Activated CD8-positive, alpha-beta memory T cell treated with anti-CD3 and anti-CD28 coated beads for 24 hours (primary cell): ENCODE data around the gene PHOX2A.

Experiments used
- DNase-seq: peaks from one replicate; pipeline ENCODE4 v3.0.0-alpha.2; 2020

Gene PHOX2A

GRCh38 chr11:72233056-72233772, 10.8 kb downstream of the PHOX2A start:
- DNase-seq, result peak; percentile 45

GRCh38 chr11:72232260-72233055, 11.5 kb downstream of the PHOX2A start:
- DNase-seq, result peak; percentile 43

DNA sequence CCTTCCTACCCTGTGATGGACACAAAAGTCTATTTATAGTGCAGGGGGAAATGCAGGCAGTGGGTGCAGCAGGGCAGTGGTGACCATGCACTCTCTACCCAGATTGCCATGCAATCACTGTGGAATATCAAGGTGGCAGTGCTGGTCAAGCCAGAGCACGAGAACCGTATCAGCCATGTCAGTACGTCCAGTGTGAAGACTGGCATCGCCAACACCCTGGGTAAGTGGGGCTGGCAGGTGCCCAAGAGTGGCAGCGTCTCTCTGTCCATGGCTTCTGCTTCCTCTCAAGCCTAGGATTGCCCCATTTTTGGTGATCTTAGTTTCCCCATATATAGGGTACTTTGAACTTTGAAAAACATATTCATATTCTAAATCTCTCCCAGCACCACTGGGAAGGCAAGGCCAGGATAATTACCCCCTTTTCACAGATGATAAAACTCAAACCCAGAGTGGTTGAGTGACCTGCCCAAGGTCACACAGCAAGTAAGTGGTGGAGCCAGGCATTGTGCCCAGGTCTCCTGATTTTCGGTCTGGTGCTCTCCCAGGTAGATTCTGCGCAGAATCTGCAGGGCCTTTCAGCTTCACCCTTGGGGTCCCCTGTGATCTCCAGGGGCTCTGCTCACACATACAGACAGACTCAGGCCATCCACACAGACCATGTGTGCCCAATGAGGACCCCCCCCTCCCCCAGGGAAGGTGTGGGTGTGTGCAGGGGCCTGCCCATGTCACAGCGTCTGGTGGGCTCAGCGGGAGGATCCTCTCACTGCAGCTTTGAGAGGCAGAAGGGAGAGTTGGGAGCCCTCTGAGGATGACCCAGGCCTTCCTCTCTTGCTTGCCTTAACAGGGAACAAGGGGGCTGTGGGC, 12.3 kb downstream of the PHOX2A start:
- DNase-seq, result peak; percentile 45

GRCh38 chr11:72230764-72231365, 13.1 kb downstream of the PHOX2A start:
- peak; percentile 54 for DNase-seq

DNA sequence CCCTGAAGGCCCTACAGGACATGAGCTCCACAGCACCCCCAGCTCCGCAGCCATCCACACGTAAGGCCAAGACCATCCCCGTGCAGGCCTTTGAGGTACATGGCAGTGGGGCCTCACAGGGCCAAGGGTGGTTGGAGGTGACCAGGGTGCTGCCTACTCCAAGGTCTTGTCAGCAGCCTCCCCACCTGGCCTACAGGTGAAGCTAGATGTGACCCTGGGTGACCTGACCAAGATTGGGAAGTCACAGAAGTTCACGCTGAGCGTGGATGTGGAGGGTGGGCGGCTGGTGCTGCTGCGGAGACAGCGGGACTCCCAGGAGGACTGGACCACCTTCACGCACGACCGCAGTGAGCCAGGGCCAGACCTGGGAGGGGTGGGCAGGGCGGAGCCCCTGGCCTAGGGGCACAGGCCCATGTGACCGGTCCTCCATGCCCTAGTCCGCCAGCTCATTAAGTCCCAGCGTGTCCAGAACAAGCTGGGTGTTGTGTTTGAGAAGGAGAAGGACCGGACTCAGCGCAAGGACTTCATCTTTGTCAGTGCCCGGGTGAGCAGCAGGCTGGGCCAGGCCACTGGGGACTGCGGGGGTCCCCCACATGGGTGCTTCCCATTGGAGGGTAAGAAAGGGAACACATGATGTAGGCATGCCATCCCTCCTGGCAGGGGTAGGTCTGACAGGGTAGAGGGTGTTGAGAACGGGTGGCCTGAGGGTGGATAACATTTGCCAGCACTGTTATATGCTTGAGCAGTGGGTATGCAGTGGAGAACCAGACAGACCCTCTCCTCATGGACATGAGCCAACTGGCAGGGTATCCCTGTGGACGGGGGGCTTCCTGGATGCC, 13.8 kb downstream of the PHOX2A start:
- peak; percentile 54 for DNase-seq

DNA sequence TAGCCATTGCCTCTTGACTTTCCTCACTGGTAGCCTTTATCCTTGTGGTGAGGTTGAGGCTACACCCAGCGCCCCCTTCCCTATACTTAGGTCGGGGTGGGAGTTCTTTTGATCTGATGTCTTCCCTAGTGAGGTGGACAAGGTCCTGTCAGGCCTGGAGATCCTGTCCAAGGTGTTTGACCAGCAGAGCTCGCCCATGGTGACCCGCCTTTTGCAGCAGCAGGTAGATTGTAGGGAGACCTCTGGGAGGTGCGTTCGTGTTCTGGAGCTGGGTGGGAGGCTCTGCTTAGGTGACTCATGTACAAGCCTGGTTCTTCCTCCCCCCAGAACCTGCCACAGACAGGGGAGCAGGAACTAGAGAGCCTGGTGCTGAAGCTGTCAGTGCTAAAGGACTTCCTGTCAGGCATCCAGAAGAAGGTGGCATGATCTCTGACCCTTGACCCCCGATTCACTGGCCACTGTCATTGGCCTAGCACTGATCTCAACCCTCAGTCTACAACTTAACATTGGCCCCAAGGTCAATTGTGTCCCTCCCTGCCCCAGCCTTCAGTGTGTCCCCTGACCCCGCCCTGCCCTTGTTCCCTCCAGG, 14.5 kb downstream of the PHOX2A start:
- peak; percentile 49 for DNase-seq

DNA sequence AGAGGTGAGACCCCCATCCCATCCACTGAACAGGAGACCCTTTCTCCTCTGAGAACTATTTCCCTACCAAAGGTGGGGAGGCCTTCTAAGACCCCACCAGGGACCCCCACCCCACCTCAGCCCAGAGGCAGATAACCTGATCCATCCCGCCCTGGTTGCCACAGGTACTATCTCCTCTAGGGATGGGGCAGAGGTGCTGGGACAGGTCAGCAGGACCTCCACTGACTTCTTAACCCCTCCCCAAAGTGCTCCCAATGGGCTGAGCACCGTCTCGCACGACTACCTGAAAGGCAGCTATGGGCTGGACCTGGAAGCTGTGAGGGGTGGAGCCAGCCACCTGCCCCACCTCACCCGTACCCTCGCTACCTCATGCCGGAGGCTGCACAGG, 15.1 kb downstream of the PHOX2A start:
- DNase-seq, result peak; percentile 50

- DNase-seq, result peak; percentile 49
Observed at GRCh38 chr11:72228229-72228843, 15.6 kb downstream of the PHOX2A start.

DNA sequence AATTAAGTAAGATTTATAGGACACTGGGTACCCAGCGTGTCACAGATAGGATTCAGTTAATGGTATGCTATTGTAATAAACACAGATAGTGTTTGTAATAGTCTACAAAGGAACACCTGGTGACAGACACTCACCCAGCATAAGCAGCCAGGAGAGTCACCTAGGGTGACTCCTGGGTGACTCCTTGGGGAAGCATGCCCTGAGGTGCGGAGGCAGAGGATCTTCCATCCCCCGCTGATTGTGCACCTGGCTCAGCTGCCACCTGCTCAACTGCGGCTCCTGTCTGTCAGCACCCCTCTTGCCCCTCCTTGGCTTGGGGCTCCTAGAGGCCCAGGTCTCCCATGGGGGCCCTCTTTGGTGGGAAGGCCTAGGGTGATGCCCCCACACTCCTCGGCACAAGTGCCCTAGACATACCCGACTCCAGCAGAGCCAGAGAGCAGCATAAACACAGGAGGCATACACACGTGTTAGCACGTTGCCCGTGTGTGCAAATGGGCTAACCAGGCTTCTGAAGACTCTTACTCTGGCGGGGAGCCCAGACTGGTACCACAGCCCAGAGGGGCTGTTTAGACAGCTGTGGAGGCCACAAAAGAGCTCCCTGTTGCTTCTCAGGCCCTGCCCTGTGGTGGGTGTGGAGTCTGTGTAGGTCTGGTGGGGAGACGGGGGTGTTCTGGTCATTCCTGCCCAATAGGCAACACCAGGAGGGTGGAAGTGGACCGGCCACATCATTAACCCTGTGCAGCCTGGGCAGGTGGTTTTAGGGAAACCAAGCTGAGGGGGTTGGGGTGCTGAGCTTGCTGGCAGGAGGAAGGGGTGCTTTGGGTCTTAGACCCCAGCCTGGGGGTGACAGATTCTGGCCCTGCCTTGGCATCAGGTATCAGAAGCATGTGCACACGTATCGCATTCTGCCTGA, 16.4 kb downstream of the PHOX2A start:
- DNase-seq, result peak; percentile 53

- peak; percentile 42 for DNase-seq
Observed at GRCh38 chr11:72226701-72227100, 17.3 kb downstream of the PHOX2A start.

GRCh38 chr11:72225411-72225951, 18.5 kb downstream of the PHOX2A start:
- DNase-seq, result peak; percentile 73

GRCh38 chr11:72224564-72225410, 19.2 kb downstream of the PHOX2A start, which contains the start of gene INPPL1:
Gene INPPL1 (plus strand): TSS chr11:72224767. CDS start chr11:72224985, 218 bp downstream.
- DNase-seq, result peak; percentile 74

DNA sequence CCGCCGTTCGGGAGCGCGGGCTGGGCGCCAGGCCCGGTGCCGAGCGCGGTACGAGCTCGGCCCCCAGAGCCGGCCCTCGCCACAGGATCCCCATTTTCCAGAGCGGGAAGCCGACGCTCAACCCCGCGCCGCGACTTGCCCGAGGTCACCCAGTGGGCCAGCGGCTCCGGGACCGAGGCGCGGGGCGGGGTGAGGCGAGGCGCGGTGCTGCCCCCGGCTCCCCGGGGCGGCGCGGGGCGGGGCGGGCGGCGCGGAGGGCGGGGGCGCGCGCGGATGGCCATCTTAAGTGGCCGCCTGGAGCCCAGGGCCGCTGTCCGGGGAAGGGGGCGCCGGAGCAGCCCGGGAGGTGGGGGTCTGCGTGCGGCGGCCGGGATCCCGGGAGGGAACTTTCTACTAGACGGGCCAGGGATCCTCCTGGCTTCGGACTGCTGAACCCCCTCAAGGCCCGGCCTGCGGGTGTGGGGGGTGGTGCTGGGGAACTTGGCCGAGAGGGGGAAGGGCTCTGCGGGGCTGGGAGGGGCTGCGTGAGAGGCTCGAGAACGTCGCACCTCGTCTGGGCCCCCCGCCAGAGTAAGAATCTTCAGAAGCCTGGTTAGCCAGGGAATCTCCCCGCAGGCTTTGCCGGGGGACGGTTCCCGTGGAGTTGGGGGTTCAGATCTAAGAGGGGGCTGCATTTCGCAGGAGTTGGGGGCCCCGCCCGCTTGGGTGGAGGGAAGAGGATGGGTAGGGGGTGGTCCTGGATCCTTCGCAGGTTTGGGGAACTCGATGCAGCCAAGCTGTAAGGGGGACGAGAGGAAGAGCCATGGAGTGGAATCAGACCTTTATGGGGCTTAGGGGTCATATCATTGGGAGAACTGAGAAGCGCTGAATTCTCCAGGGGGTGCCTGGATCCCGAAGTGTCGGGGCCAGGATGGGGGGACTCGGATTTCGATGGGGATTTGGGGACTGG, 20.1 kb downstream of the PHOX2A start:
- peak; percentile 86 for DNase-seq

GRCh38 chr11:72222907-72223614, 20.9 kb downstream of the PHOX2A start:
- DNase-seq, result peak; percentile 96

DNA sequence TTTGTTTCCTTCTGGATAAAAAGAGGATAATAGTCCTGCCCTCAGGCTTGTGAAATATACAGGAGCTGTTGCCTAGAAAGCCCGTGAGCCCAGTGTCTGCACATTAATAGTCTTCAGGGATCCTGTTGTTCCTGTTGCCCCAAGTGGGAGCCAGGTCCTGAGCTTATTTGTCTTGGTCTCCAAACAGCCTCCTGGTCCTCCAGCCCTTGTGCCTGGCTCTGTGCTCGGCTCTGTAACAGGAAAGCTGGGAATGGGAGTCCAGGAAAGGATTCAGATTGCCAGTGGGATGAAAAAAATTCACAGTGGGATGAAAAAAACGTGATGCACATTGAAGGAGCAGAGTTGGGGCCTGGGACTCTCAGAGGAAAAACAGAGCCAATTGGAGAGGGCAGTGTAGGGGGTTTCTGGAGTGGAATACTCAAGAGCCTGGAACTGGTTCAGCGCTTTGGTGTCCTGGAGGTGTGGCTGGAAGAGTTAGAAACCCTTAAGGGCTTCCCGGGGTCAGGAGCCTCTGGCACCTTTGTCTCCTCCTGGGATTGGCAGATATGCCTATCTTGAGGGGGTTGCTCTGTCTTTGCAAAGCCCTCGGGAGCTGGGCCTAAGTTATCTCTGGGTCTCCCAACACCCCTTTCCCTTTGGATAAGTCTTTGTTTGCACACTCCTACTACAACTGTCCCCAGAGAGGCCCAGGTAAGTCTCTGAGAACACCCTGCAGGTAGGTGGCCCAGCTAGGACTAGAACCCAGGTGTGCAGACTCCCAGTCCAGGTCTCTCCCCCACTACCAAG, 21.7 kb downstream of the PHOX2A start:
- DNase-seq, result no peak
